ENCODE measurements around the gene RGS12. TPM values are rescaled to one million over a fixed set of nuclear protein-coding genes. Genes with fewer than 3 reads are reported as not detected.

RGS12 gene
- total RNA-seq, 1 donor from 2014 or later = 4.4 TPM

DNA sequence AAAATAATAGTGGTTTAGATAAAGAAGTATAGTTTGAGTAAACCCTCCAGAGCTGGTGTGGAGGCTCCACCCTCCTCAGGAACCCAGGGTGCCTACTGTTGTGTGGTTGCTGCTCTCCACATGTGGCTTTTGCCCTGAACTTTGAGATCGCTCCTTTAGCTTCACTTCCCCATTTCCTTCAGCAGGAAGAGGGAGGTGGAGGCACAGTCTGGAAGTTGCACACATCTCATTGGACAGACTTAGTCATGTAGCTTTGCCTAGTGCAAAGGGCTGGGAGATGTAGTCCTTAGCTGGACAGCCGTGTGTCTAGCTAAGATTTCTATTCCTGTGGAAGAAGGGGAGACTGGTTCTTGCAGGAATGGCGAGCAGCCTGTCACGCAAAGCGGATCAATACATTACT is 37.9 kb downstream of the RGS12 start:
- intact Hi-C loops (cut with micrococcal nuclease) = no loop called here

DNA sequence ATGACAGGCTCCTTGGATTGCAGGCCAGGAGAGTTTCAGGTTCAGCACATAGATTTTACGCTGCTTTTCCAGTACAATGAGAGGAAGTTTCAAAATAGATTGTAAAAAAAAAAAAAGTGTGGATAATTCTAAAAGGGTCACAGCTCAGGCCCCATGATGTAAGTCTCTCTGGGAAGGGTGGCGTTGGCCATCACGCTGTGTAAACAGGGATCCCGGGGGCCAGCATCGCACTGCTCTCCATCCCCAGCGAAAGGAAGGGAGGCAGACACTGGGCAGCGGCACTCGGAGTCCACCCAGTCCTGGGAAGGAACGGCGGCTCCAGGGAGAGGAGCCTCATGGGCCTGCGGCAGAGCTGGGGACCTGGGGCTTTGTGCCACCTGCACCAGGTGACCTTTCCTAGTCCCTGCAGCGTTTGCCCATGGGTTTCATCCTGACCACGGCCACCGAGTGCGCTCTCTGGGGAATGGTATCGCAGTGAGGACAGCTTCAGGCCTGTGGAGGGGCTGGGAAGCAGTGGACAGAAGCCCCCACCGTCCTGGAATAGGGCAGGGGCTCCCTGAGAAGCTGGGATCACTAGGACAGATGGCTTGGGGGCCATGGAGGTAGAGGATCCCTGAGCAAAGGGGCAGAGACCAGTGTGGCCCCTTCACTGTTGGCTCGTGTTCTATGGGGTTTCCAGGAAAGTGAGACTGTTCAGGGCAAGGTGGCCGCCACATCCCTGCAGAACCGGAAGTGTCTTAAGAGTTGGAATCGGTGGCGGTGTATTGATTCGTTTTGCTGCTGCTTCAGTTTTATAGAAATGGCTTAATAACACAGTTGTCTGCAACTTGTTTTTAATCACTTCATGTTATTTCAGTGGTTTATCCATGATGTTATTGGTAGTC is 38.9 kb downstream of the RGS12 start:
- intact Hi-C loops (cut with micrococcal nuclease) = no loop called here

DNA sequence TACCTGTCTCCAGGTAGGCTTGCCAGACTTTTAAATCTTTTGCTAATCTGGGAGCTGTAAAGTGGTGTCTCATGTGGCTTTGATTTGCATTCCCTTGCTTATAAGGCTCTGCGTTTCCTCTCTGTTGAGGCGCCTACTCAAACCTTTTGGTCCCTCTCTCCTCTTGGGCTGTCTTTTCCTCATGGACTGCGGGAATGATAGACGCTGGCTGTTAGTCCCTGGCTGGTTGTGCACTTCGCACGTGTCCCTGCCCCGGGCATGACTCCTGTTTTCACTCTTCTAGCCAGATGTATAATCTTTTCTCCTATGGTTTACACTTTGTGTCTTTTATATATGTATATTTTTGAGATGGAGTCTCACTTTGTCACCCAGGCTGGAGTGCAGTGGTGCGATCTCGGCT is 39.7 kb downstream of the RGS12 start:
- intact Hi-C loops (cut with micrococcal nuclease) = no loop called here

DNA sequence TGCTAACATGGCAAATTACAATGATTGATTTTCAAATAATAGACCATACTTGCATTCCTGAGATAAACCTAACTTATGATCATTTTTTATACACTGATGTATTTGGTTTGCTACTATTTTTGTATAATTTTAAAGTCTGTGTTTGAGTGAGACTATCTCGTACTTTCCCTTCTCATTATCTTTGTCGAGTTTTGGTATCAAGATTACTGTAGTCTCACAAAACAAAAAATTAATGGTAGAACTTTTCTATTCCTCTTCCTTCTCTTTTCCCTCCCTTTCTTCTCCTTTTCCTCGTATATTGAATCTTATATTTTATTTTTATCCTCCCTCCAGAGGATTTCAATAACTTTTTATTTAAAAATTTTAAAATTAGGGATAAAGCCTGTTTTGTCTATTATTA is 41.5 kb downstream of the RGS12 start:
- intact Hi-C loops (cut with micrococcal nuclease) = no loop called here

DNA sequence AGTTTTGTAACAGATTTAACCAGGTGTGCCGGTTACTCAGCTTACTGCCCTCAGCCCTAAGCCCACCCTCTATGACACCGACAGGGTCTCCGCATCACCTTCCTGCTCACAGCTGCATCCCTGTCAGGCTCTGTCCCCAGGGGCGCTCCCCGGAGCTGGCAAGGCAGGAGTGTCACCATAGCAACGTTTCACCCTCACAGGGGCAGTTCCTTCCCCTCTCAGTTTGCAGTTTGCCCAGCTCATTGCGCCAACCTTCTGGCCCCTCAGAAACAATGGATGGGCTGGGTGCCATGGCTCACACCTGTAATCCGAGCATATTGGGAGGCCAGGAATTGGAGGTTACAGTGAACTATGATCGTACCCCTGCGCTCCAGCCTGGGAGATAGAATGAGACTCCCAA is 42.6 kb downstream of the RGS12 start:
- intact Hi-C loops (cut with micrococcal nuclease) = no loop called here

DNA sequence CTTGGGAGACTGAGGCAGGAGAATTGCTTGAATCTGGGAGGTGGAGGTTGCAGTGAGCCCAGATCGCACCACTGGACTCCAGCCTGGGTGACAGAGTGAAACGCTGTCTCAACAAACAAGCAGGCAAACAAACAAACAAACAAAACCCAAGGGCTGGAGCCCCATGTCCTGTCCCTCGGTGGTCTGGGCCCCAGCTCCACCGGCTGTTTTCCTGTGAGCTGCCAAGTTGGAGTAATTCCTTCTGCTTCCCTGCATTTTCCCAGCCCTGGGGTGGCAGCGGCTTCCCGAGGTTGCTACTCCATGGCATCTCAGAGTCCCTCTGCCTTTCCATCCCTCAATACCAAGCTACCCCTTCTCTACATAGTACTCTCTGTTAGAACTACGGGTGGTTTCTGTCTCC is 43.2 kb downstream of the RGS12 start:
- intact Hi-C loops (cut with micrococcal nuclease) = no loop called here

DNA sequence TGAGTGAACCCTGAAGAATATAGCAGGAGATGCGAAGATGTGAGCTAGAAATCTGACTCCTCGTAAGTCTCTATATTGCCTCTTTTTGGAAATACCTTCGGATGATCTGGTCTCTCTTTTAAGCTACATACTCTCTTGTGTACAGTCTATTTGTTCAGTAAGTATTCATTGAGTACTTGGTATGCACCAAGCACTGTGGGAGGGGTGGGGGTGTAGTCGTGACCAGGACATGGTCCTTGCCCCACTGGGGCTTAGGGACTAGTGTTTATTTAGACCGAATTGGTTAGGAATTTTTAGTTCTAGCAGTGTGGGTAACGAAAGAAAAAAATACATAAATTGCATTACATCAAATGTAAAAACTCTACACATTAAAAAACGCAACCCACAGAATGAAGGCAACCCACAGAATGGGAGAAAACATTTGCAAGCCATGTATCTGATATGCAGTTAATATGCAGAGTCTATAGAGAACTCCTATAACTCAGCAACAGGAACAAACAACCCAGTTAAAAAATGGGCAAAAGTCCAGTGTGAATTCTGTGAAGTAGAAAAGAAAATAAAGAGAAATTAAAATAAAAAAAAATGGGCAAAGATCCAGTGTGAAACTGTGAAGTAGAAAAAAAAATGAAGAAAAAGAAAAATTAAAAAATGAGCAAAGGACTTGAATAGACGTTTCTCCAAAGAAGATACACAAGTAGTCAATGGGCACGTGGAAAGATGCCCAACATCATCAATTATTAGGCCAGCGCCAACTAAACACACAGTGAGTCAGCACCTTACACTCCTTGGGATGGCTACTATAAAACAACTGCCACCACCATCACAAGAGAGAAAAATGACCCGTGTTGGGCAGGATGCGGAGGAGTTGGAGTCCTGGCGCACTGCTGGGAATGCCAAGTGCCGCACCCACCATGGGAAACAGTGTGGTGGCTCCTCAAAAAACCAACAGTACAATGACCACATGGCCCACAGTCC is 43.8 kb downstream of the RGS12 start:
- intact Hi-C loops (cut with micrococcal nuclease) = no loop called here

DNA sequence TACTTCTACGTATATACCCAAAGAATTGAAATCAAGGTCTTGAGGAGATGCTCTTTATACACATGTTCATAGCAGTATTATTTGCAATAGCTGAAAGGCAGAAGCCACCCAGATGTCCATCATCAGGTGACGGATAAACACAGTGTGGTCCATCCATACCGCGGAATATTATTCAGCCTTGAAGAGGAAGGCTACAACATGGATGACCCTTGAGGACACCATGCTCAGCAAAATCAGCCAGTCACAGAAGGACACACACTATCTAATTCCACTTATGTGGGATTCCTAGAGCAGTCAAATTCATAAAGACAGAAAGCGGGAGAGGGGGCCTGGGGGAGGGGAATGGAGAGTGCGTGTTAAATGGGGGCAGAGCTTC is 44.5 kb downstream of the RGS12 start:
- intact Hi-C loops (cut with micrococcal nuclease) = no loop called here

DNA sequence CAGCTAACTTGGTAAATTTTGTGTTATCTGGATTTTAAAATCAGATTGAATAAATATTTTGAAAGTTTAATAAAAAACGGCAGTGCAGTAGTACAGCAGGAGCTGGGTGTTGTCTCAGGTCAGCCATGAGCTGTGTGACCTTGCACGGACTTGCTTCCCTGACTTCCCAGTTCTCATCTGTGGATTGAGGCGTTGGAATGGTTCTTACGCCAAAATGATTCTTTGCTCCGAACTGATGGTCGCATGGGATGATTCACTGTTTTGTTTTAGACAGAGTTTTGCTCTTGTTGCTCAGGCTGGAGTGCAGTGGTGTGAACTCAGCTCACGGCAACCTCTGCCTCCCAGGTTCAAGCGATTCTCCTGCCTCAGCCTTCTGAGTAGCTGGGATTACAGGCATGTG is 45.0 kb downstream of the RGS12 start:
- intact Hi-C loops (cut with micrococcal nuclease) = no loop called here

DNA sequence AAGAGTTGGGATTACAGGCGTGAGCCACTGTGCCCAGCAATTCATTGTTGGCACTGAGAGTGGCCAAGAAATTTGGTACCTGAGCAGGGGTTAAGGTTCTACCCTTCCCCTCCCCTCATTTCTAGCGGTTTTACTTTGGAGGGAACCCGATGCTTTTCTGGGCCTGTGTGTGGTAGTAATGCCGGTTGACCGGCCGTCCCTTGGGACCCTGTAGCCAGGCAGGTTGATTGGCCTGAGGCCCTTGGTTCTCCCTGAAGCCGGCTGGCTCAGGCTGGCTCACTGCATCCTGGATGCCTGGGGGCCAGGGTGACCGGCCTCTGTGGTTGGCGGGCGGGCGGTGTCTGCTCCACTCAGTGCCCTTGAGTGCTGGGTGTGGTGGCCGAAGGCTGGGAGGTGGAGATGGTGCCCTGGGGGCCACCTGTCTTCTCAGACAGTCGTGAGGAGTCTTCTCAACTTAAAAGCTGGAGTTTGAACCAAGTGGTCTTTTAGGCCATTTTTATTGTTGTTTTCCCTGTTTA is 45.6 kb downstream of the RGS12 start:
- intact Hi-C loops (cut with micrococcal nuclease) = no loop called here

DNA sequence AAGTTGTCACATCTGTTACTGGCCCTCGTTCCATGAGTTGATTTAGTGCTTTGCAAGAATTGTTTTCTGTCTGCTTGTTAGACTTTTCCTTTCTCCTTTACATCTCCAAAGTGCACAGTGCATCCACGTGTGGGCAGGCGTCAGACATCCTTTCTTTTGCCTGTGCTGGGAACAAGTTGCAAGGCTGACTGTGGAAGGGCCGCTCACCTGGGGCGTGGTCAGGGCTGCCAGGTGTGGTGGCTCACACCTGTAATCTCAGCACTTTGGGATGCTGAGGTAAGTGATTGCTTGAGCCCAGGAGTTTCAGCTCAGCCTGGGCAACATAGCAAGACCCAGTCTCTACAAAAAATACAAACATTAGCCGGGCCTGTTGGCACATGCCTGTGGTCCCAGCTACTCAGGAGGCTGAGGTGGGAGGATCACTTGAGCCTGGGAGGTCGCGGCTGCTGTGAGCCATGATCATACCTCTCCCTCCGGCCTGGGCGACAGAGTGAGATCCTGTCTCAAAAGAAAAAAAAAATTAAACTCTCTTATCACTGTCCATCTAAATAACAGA is 46.2 kb downstream of the RGS12 start:
- intact Hi-C loops (cut with micrococcal nuclease) = no loop called here

DNA sequence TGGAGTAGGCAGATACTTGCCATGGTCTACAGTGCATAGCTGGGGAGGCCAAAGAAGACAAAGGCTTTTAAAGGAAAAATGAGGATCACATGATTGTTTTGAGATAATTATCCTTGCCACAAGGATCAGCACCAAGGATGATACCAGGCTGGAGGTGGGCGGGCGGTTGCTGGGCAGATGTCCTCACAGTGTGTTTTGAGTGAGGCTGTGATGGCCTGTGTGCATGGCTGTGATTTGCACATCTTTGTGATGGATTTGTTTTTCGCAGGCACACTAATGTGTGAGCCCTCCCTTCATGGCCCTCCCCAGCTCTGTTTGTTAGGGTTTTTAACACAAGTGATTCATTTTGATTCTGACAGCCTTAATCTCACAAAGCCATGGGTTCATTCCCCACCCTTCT is 46.8 kb downstream of the RGS12 start:
- intact Hi-C loops (cut with micrococcal nuclease) = no loop called here

DNA sequence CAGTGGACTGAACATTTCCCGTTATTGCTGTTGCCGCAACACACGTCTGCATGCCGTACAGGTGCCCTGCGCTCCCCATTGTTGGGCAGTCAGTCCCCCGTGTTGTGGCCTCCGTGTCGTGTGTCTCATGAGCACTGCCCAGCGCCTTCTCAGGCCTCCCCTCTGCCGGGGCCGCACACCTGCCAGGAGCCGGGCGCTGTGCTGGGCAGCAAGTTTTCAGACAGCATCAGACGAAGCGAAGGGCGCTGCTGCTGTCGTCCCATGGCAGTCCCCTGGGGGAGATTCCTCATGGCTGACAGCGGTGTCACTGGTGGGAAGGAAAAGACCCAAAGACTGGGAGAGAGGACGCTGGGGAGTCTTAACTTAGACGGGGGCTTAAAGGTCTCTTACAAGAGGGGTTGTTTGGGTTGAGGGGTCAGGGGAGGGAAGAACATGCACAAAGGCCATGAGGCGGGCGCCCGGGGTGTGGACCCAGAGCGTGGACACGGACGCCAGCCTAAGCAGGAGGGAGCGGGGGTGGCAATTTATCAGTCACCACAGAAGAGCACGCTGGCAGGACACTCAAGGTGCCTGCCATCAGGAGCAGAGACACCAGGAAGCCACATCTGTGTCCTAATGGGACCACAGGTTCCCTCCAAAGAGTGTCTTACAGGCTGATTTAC is 47.3 kb downstream of the RGS12 start:
- intact Hi-C loops (cut with micrococcal nuclease) = no loop called here

DNA sequence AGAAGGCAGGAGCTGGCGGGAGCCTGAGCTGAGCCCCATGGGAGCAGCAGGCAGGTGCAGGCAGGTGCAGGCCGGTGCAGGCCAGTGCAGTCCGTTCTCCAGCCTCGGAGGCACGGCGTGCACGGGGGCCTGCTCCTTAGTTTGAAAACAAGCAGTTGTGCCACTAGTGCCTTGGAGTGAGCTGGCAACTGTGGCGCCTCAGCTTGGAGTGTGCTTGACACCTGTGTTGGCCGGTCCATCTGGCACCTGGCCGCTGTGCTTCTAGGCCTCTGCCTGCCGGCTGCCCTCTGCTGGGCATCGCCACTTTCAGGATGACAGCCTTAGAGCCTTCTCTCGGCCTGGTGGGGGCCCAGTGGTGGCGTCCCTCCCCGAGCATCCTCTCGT is 47.9 kb downstream of the RGS12 start:
- intact Hi-C loops (cut with micrococcal nuclease) = no loop called here

DNA sequence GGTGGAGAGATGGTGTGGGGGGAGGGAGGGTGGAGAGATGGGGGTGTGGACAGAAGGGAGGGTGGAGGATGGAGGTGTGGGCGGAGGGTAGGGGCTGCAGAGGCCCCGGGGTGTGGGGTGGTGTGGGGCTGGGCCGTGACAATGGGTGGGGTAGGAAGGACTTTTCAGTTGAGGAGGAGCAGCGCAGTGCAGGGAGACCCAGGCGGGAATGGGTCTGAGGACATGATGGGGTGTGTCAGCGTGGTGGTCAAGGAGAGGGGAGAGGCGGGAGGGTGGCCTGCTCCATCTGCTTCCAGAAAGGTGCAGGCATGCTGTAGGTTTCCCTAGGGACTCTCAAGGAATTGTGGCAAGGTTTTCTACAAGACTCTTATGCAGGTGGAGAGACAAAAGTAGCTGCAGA is 48.9 kb downstream of the RGS12 start:
- intact Hi-C loops (cut with micrococcal nuclease) = no loop called here

DNA sequence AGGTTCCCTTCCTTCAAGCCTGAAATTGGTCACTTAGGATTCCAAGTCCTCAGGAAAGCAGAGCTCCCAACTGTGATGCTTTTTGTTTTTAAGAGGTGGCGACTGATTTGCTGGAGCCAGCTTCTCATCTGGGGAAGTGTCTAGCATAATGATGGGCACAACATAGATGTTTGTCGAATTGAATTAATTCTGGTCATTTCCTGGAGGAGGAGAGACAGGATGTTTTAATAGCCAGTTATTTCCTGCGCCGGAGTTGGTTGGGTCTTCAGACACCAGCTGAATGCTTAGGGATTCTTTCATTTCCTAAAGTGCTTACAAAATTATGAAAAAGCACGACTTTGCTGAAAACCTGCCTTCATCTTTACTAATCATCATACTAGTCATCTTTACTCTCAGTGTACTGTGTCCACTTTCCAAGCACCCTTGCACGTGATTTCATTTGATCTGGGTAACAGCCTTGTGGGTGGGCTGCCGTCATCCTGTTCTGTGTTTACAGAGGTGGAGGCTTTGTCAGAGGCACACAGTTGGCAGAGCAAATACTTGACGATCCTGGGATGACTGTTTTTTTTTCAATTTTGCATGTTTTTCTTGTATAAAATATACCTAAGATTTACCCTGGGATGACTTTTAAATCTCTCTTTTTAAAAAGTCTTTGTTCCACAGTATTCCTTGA is 49.5 kb downstream of the RGS12 start:
- intact Hi-C loops (cut with micrococcal nuclease) = no loop called here

Other genes with a start within 250 kb of the RGS12 start
- gene HTT-AS, start 218.5 kb upstream of the RGS12 start, total RNA-seq = not detected in 2 replicates
- gene HTT, start 218.3 kb upstream of the RGS12 start, total RNA-seq = 65.4 and 68.2 TPM in 2 replicates
- gene MSANTD1, start 43.9 kb upstream of the RGS12 start, total RNA-seq = 1.1 and 1.4 TPM in 2 replicates
- gene HGFAC, start 148.9 kb downstream of the RGS12 start, total RNA-seq = not detected in 2 replicates
- gene DOK7, start 170.3 kb downstream of the RGS12 start, total RNA-seq = not detected in 2 replicates
- gene LRPAP1, start 239.4 kb downstream of the RGS12 start, total RNA-seq = 65.7 and 69.3 TPM in 2 replicates

All from T-helper 2 cell treated with Interferon-gamma antibody and Interleukin-4, amounts not matched to agents 100 ng/mL and 5 ng/mL, for 36 hours (primary cell).